Measurements from ENCODE around the gene ACOX3.

- TF ChIP-seq CTCF (conservative IDR thresholded peaks at IDR 0.05) = no peak
- TF ChIP-seq ZFX (IDR thresholded peaks at IDR 0.05) = no peak
These were observed 37.8 kb upstream of the ACOX3 start for GRCh38 chr4:8478371-8478770.
